GM19328 (cell line): Measurements from ENCODE around the gene TTC1.

Experiments
- ATAC-seq: cut with Tn5 transposase; IDR thresholded peaks from one replicate; pipeline ENCODE4 v1.9.1; 2021; ENCODE audit warnings: mild to moderate bottlenecking, moderate library complexity; ENCODE audit not compliant: unreplicated experiment

Gene TTC1

DNA sequence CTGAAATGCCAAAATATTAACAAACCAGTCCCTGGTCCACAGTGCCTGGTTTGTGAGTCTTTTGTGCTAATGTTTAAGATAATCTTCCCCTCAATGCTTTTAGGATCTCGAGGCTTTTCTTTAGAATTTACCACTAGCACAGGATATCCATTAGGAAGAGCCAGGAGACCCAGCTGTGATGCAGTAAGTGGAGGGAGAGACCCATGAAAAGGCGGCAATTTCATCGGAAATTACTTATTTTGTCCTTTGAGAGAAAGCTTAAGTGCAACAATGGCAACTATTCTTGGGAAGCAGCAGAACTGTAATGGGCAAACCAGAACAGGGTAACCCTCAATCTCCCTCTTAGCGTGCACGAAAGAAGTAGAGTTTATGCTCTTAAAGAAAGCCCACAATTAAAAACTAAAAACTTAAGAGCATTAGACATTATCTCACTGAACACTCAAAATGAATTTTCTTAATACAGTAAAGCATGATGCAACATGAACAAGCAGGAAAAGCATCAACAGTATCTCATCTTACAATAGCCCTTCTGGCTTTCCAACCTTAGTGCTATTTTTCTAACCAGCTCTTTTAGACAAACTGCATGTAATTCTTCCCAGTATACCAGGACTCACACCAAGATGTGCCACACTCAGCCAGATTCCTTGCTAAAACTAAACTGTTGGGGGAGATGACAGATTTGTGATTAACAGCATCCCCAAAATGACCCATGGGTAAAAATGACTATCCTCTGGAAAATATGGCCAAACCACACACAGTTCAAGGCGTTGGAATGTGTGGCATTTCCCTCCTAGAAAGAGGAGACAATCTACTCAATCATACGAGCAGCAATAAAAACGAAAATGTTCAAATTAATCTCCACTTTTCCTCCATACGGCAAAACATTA lies 73.9 kb downstream of the TTC1 start:
- ATAC-seq: no peak

DNA sequence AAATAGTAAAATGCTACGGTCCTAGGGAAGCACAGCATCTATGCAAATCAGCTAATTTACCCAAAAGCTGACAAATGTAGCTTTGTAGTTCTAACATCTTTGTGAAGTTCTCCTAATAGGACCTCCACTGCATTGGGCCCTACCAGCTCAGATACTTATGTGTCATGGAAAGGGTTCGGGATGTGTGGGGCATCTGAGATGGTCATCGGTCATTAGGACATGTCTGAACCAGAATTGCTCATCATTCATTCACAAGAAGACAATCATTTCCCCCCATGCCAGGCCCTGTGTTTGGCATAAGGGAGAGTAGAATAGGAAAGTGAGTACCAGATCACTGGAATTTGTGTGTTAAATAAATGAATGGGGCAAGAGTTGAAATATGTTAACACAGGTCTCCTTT lies 74.6 kb downstream of the TTC1 start:
- ATAC-seq: no peak

DNA sequence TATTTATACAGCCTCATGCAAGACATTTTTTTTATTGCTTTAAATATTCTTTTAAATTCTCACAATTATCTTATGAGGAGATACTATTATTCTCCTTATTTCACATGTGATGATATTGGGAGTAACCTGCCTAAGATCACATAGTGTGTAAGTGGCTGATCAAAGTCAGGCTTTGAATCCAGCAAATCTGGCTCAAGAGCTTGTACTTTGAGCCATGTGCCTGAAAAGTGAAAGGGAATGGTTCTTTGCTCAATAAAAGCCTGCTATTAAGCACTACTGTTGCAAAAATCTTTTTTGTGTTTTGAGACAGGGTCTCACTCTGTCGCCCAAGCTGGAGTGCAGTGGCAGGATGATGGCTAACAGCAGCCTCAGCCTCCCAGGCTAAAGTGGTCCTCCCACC lies 75.2 kb downstream of the TTC1 start:
- ATAC-seq: no peak

DNA sequence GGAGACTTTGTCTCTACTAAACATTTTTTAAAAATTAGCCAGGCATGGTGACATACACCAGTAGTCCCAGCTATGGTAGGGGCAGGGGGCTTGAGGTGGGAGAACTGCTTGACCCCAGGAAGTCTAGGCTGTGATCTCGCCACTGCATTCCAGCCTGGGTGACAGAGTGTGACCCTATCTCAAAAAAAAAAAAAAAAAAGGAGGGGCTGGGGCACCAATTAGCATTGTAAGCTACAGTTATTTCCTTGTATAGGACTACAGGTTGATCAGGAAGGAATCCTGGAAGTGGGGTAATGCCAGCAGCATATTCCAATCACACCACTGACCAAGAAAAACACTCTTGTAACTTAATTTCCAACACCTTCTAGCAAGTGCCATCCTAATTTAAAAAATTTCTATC lies 78.3 kb downstream of the TTC1 start:
- no peak for ATAC-seq

DNA sequence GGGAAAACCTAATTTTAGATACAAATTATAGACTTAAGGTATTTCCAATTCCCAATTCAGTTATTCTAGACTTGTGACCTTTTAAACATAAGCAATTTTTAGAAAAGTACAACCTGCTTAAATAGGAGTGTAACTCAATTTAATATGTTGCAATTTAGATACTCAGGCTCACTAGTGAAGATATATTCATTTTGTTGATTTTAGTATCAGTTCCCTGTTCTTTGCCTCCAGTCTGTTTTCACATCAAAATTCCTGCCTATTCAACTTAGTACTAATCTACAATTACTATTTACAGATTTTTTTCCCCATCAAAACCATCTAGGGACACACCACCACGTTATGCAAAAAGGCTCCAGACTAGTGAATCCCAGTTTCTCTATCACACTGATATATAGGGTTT lies 79.9 kb downstream of the TTC1 start:
- no peak for ATAC-seq

DNA sequence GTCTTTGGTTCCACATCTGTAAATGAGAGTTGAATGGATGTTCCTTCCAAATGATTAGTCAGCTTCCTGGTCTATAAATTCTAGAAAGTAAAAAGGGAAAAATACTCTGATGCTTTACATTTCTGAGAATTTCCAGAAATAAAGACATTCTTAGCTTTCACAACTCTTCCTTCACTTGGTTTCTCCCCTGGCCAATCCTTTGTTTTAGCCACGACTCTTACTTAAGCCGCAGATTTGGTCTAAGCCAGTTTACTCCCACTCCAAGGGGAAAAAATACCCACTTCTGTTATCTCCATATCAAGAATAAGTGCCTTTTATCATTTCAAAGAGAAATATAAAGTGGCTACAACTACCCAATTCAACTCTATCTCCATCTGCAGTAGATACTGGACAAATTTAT lies 80.6 kb downstream of the TTC1 start:
- no peak for ATAC-seq

DNA sequence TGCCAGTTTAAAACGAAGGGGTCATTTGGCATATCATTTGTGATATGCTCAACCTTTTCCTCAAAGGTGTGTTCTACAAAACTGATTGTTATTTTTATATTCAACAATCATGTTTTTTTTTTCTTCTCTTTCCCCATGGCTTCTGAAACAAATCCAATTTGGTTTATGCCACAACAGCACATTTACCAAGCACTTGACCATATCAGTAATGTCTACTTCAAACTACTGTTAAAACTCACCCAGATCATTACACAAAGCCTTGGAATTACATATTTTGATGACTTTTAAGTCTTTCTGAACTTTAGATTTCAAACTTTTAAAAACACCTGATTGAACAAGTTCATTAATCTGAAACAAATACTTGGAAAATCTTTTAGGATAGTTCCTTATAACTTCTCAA lies 81.1 kb downstream of the TTC1 start:
- no peak for ATAC-seq

DNA sequence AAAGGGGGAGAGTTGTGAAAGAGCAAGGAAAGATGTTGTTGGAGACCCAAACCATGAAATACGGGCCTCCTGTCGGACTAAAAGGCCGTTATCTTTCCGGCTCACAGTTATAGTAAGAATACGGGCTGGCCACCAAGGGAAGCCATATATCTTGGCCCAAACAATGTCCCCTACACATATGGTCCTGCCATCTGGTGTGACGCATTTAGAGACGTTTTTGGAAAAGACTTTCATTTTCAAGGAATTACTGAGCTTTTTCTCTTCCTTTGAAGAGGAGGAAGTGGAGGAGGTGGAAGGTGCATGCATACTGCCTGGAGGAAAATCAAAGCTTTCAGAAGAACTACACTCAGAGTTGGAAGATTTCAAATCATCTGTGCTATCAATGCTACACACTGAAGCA lies 83.6 kb downstream of the TTC1 start:
- no peak for ATAC-seq

DNA sequence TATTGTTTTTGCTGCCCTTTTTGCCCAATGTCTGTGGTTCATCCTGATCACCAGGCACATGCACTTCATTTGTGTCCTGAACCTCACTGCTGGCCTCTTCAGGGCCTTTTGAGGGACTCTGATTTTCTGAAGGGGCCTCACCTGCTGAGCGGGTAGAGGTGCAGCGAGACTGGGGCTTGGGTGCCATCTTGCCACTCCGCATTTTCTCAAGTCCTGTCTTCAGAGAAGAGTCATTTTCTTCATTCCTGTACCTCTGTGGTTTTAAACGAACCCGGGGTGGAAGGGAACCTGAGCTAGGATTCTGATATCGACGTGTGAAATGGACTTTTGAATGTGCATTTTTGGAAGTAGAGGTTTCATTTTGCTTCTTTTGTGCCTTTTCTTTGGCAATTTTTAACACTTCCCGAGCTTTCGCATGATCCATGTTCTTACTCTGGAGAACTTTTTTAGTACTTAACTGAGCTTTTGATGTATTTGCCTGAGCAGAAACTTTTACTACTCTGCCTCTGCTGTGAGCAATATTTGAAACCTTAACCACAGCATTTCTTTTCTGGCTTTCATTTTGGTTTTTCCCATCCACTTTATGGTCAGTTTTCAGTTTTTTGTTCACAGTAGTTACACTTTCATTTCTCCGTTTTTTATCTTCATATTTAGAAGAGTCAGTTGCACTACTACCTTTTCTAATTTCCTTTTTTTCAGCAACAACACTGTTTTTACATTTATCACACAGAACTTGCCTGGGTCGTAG lies 84.2 kb downstream of the TTC1 start:
- ATAC-seq: peak; percentile 64

DNA sequence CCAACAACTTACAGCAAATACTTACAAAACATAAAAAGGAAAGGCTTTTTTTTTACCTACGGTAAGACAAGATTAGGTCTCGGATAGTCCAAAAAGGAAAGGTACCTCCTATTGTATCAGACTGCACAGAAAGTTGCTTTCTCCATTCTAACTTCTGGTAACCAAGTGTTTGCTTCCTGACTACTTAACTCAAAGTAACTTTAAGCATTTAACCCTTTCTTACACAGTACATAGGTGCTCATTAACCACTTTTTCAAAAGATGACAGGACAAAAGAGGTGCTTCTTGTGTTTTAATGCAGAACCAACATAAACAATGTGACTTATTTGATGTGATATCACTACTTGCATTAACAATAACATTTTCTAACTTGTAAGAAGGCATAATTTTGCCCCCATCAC lies 87.2 kb downstream of the TTC1 start:
- ATAC-seq: no peak

DNA sequence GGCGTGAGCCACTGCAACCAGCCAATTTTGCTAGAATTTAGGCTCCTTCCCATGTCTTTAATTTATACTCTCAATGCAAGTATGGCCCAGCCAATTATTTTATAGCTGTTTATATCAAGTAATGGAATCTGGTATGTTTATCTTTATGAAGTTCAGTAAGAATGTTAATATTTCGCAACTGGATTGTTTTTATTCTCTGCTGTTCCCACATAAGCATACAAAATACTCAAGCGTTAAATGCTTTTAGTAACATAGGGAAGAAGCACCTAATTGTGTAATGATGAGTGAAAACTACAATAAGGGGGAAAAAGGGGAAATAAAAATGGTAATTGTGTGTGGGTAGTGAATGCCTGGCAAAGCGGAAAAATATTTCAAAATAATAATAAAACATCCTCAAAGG lies 89.1 kb downstream of the TTC1 start:
- no peak for ATAC-seq

DNA sequence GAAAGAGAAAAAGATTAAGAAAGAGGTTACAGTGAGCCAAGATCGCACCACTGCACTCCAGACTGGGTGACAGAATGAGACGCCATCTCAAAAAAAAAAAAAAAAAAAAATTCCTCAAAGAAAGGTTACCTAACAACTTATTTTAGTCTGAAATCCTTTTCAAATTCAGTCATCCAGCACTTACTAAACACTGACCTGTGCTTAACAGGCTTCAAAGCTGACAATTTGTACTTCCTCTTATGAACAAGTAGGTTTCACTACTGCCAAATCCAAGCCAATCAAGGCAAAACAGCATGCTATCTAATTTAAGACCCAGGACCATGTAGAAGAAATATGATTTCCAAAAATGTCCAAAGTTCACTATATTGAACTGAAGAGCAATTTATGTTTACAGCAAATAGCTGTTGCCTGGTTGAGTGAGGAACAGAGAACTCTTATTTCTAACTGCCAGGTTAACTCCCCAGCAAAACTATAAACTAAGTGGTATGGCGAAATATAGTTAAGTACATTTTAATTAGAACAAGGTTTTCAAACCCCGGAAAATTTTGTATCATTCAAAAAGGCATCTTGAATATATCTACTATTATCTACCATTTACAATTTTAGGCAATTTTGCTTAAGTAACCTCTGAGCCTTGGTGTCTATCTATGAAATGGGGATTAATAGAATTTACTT lies 96.9 kb downstream of the TTC1 start:
- no peak for ATAC-seq

DNA sequence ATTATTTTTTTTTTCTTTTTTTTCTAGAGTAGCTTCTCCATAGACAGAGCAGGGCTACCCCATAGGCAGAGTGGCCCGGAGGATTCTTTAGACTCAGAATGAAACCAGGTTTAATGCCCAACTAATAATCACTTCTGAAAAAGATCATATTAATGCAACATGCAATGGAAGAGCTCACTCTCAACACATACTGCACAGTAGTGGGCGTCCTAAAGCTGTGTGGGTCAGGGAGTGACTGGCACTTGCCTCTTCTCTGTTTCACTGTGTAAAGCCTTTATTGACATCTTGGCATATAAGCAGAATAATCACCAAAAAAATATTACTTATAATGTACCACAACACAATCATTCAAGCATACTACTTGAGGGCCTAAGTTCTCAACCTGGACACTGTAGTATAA lies 99.2 kb downstream of the TTC1 start:
- no peak for ATAC-seq
